DND-41 (cell line): ENCODE measurements around the gene NAA50.

ENCODE experiments used
- CTCF ChIP-seq: IDR thresholded peaks from 2 replicates; pipeline ENCODE4 v1.5.1; 2012; ENCODE audit warnings: borderline replicate concordance, low read length, moderate library complexity, mild to moderate bottlenecking; ENCODE audit not compliant: poor library complexity, severe bottlenecking; ENCODE audit errors: extremely low read depth
- EZH2 ChIP-seq: IDR thresholded peaks from 3 replicates; pipeline ENCODE4 v1.6.1; 2012; ENCODE audit warnings: borderline replicate concordance, low read depth, mild to moderate bottlenecking, moderate library complexity, low read length, inconsistent platforms; ENCODE audit not compliant: severe bottlenecking

- TF ChIP-seq CTCF (no peak), EZH2 (no peak)
Measured at GRCh38 chr3:113747283-113748046, 1.4 kb upstream of the NAA50 start.
